Stimulated activated CD8-positive, alpha-beta memory T cell treated with anti-CD3 and anti-CD28 coated beads, Interleukin-12 subunit alpha, Interleukin-12 subunit beta, amount 100 ng/mL, for 1 hour (primary cell): Measurements from ENCODE around the gene TRAF2.
"Not testable (repeated sequence)": the region's sequence is repeated elsewhere in the genome, so short reads cannot be mapped to it uniquely, and the experiment has no call there.

Experiments used
- DNase-seq: peaks from one replicate; pipeline ENCODE4 v3.0.0-alpha.2; 2020; ENCODE audit warnings: low read depth

The TRAF2 gene

GRCh38 chr9:136857581-136858412, 28.5 kb upstream of the TRAF2 start:
- DNase-seq: no peak

GRCh38 chr9:136858452-136858843, 27.9 kb upstream of the TRAF2 start:
- DNase-seq: no peak

GRCh38 chr9:136858844-136859757, 27.2 kb upstream of the TRAF2 start:
- DNase-seq: no peak

- DNase-seq: no peak
These were observed 25.8 kb upstream of the TRAF2 start for GRCh38 chr9:136860529-136860928.

- DNase-seq: no peak
These were observed 25.1 kb upstream of the TRAF2 start for GRCh38 chr9:136860933-136861873.

- no peak for DNase-seq
These were observed 24.4 kb upstream of the TRAF2 start for GRCh38 chr9:136861874-136862457.

GRCh38 chr9:136862849-136863622, 23.3 kb upstream of the TRAF2 start:
- DNase-seq: no peak

GRCh38 chr9:136863623-136864273, 22.6 kb upstream of the TRAF2 start:
- no peak for DNase-seq

- no peak for DNase-seq
These were observed 21.1 kb upstream of the TRAF2 start for GRCh38 chr9:136865041-136865767.

- DNase-seq: no peak
These were observed 20.6 kb upstream of the TRAF2 start for GRCh38 chr9:136865768-136866103.

GRCh38 chr9:136866898-136867421, 19.4 kb upstream of the TRAF2 start:
- DNase-seq: not testable (repeated sequence)

- DNase-seq: no peak
These were observed 18.8 kb upstream of the TRAF2 start for GRCh38 chr9:136867480-136867879.

- DNase-seq: no peak
These were observed 18.4 kb upstream of the TRAF2 start for GRCh38 chr9:136867917-136868316.

GRCh38 chr9:136868644-136869043, 17.7 kb upstream of the TRAF2 start:
- DNase-seq: no peak

GRCh38 chr9:136869611-136870010, 16.7 kb upstream of the TRAF2 start:
- DNase-seq: not testable (repeated sequence)

- DNase-seq: no peak
These were observed 11.2 kb upstream of the TRAF2 start for GRCh38 chr9:136875155-136875554.

- DNase-seq: no peak
These were observed 9.8 kb upstream of the TRAF2 start for GRCh38 chr9:136876476-136876875.

GRCh38 chr9:136880651-136881050, 5.7 kb upstream of the TRAF2 start:
- DNase-seq: no peak

GRCh38 chr9:136881691-136882108, 4.6 kb upstream of the TRAF2 start:
- DNase-seq: no peak
